H7 (cell line): ENCODE results near the gene ABCG1. TPM values are rescaled to one million over a fixed set of nuclear protein-coding genes. Genes with fewer than 3 reads are reported as not detected.
A peak's percentile ranks its signal among the peaks of the same experiment; 100 is the strongest.

Experiments used
- DNase-seq: peaks from one replicate; pipeline ENCODE4 v3.0.0; 2012
- H3K27me3 ChIP-seq: 2 replicates; pipeline ENCODE4 v1.6.0; 2011; ENCODE audit warnings: mild to moderate bottlenecking, low read length; ENCODE audit not compliant: control insufficient read depth, insufficient read depth
- H3K36me3 ChIP-seq: replicated peaks from 2 replicates; pipeline ENCODE4 v1.5.1; 2011; ENCODE audit warnings: low read length; ENCODE audit not compliant: control insufficient read depth, insufficient read depth
- H3K4me3 ChIP-seq: 2 replicates; pipeline ENCODE4 v1.5.1; 2011; ENCODE audit warnings: low read depth, mild to moderate bottlenecking, control low read depth, low read length, moderate library complexity; ENCODE audit not compliant: insufficient read depth
- total RNA-seq: library from RNA; depleted of rRNA; stranded (reverse); fragments of >200 nt; shearing (Covaris generic); gene quantifications from 2 replicates; pipeline ENCODE4 v1.2.3, GENCODE V29; 2014

The ABCG1 gene
- total RNA-seq, 1 experiment from 2014 or later, result 0.07 TPM

- no peak overlapping the region for H3K4me3 ChIP-seq
- H3K36me3 ChIP-seq, result no peaks in the 10 kb centered on the region
- no peak for DNase-seq
- H3K27me3 ChIP-seq, result no peaks in the 10 kb centered on the region
Observed at GRCh38 chr21:42294273-42294880, 75.4 kb downstream of the ABCG1 start.

- no peak for DNase-seq
- Histone ChIP-seq H3K4me3 (no peak overlapping the region), H3K27me3 (no peaks in the 10 kb centered on the region), H3K36me3 (no peaks in the 10 kb centered on the region)
Observed at GRCh38 chr21:42295845-42296244, 76.9 kb downstream of the ABCG1 start.

- no peak for DNase-seq
- Histone ChIP-seq H3K36me3 (no peaks in the 10 kb centered on the region), H3K27me3 (no peaks in the 10 kb centered on the region), H3K4me3 (no peak overlapping the region)
Observed at GRCh38 chr21:42296501-42296900, 77.6 kb downstream of the ABCG1 start.

- H3K36me3 ChIP-seq, result no peaks in the 10 kb centered on the region
- H3K27me3 ChIP-seq, result no peaks in the 10 kb centered on the region
- no peak overlapping the region for H3K4me3 ChIP-seq
- no peak for DNase-seq
Observed at GRCh38 chr21:42297377-42297776, 78.4 kb downstream of the ABCG1 start.

GRCh38 chr21:42298237-42298636, 79.3 kb downstream of the ABCG1 start:
- Histone ChIP-seq H3K27me3 (no peaks in the 10 kb centered on the region), H3K36me3 (no peaks in the 10 kb centered on the region), H3K4me3 (no peak overlapping the region)
- peak; percentile 79 for DNase-seq

GRCh38 chr21:42298657-42299056, 79.7 kb downstream of the ABCG1 start:
- H3K27me3 ChIP-seq, result no peaks in the 10 kb centered on the region
- no peaks in the 10 kb centered on the region for H3K36me3 ChIP-seq

GRCh38 chr21:42299324-42300044, 80.5 kb downstream of the ABCG1 start:
- DNase-seq, result no peak

More at GRCh38 chr21:42298657-42299056, 79.7 kb downstream of the ABCG1 start:
- DNase-seq, result no peak
- H3K4me3 ChIP-seq, result no peak overlapping the region

GRCh38 chr21:42300045-42300583, 81.2 kb downstream of the ABCG1 start:
- Histone ChIP-seq H3K4me3 (no peak overlapping the region), H3K36me3 (no peaks in the 10 kb centered on the region), H3K27me3 (no peaks in the 10 kb centered on the region)
- DNase-seq, result no peak

More at GRCh38 chr21:42299324-42300044, 80.5 kb downstream of the ABCG1 start:
- no peaks in the 10 kb centered on the region for H3K36me3 ChIP-seq
- no peaks in the 10 kb centered on the region for H3K27me3 ChIP-seq
- H3K4me3 ChIP-seq, result no peak overlapping the region

GRCh38 chr21:42300956-42301355, 82.0 kb downstream of the ABCG1 start:
- Histone ChIP-seq H3K36me3 (no peaks in the 10 kb centered on the region), H3K4me3 (no peak overlapping the region), H3K27me3 (no peaks in the 10 kb centered on the region)
- DNase-seq, result no peak

- Histone ChIP-seq H3K27me3 (no peaks in the 10 kb centered on the region), H3K36me3 (no peaks in the 10 kb centered on the region), H3K4me3 (no peak overlapping the region)
- DNase-seq, result no peak
Observed at GRCh38 chr21:42301371-42302075, 82.6 kb downstream of the ABCG1 start.

GRCh38 chr21:42302076-42302650, 83.2 kb downstream of the ABCG1 start:
- H3K36me3 ChIP-seq, result no peaks in the 10 kb centered on the region
- DNase-seq, result peak; percentile 71

GRCh38 chr21:42302794-42303193, 83.9 kb downstream of the ABCG1 start:
- no peaks in the 10 kb centered on the region for H3K36me3 ChIP-seq
- H3K27me3 ChIP-seq, result no peaks in the 10 kb centered on the region
- H3K4me3 ChIP-seq, result no peak overlapping the region
- no peak for DNase-seq

More at GRCh38 chr21:42302076-42302650, 83.2 kb downstream of the ABCG1 start:
- H3K27me3 ChIP-seq, result no peaks in the 10 kb centered on the region
- no peak overlapping the region for H3K4me3 ChIP-seq

GRCh38 chr21:42303443-42303842, 84.5 kb downstream of the ABCG1 start:
- no peaks in the 10 kb centered on the region for H3K27me3 ChIP-seq
- no peak overlapping the region for H3K4me3 ChIP-seq
- DNase-seq, result no peak
- H3K36me3 ChIP-seq, result no peaks in the 10 kb centered on the region

- no peak overlapping the region for H3K4me3 ChIP-seq
- no peaks in the 10 kb centered on the region for H3K36me3 ChIP-seq
- H3K27me3 ChIP-seq, result no peaks in the 10 kb centered on the region
- no peak for DNase-seq
Observed at GRCh38 chr21:42304556-42305454, 85.9 kb downstream of the ABCG1 start.
